ENCODE measurements around the gene GPLD1.

DNA sequence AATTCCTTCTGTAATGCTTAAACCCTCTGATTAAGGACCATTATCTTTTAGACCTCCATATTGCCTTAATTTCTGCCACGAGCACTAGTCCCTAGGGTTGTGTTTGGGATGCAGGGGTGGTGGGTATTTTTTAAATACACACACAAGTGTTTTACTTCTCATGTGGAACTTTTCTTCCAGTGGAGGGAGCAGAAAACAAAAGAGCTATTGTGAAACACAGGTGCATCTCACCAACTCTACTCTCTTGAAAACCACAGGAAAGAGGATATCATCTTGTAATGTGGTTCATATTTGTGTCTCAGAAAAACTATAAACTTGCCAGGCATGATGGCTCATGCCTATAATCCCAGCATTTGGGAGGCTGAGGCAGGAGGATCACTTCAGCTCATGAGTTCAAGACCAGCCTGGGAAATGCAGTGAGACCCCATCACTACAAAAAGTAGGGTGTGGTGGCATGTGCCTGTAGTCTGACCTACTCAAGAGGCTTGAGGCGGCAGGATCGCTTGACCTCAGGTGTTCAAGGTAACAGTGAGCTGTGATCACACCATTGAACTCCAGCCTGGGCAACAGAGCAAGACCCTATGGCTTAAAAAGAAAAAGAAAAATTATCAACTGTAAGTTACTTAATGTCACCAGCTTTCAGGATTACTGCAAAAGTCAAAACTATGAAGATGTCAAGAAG, 49.4 kb downstream of the GPLD1 start:
- TF ChIP-seq FOXM1 (IDR thresholded peaks at IDR 0.05; ENCODE audit: borderline replicate concordance) (no peak), NFRKB (IDR thresholded peaks at IDR 0.05) (no peak), BHLHE40 (IDR thresholded peaks at IDR 0.05; ENCODE audit: borderline replicate concordance) (no peak), FOXK2 (IDR thresholded peaks at IDR 0.05) (no peak), ZNF384 (IDR thresholded peaks at IDR 0.05) (no peak), HDGF (IDR thresholded peaks at IDR 0.05; ENCODE audit: borderline replicate concordance) (no peak), SUZ12 (IDR thresholded peaks at IDR 0.05) (no peak), TARDBP (IDR thresholded peaks at IDR 0.05) (no peak), LEF1 (IDR thresholded peaks at IDR 0.05; ENCODE audit: borderline replicate concordance) (no peak)
- TF ChIP-seq, protein P1, sequence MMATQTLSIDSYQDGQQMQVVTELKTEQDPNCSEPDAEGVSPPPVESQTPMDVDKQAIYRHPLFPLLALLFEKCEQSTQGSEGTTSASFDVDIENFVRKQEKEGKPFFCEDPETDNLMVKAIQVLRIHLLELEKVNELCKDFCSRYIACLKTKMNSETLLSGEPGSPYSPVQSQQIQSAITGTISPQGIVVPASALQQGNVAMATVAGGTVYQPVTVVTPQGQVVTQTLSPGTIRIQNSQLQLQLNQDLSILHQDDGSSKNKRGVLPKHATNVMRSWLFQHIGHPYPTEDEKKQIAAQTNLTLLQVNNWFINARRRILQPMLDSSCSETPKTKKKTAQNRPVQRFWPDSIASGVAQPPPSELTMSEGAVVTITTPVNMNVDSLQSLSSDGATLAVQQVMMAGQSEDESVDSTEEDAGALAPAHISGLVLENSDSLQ (IDR thresholded peaks at IDR 0.05), result no peak
